Measurements from ENCODE around the gene TSPYL1.

The TSPYL1 gene

GRCh38 chr6:116280161-116280932 lies 617 bp upstream of the TSPYL1 start:
- no peaks in the 10 kb centered on the region for H3K27me3 ChIP-seq (ENCODE audit: insufficient read depth, low read length)
- peaks cover 15% of the 10 kb centered on the region; the same call in 1 of the 2 replicates for H3K36me3 ChIP-seq (ENCODE audit: insufficient read depth, low read length)
- H3K79me2 ChIP-seq (ENCODE audit: control insufficient read depth, insufficient read depth, low read length, unreplicated experiment), result peaks cover 42% of the 10 kb centered on the region
- peak overlapping the region; percentile 97 for H2AFZ ChIP-seq (ENCODE audit: low read length, unreplicated experiment)
- H3K4me1 ChIP-seq (ENCODE audit: control insufficient read depth, insufficient read depth, low read length, unreplicated experiment), result peaks cover 31% of the 10 kb centered on the region
- peak overlapping the region; percentile 87 for H3K27ac ChIP-seq (ENCODE audit: low read depth, low read length)
- H3K4me3 ChIP-seq (ENCODE audit: low read depth, low read length), result peak overlapping the region; percentile 94

- H3K27me3 ChIP-seq (ENCODE audit: insufficient read depth, low read length), result no peaks in the 10 kb centered on the region
- peak overlapping the region; percentile 70 for H2AFZ ChIP-seq (ENCODE audit: low read length, unreplicated experiment)
- H3K27ac ChIP-seq (ENCODE audit: low read depth, low read length), result peak overlapping the region; percentile 87
- peak overlapping the region; percentile 94 for H3K4me3 ChIP-seq (ENCODE audit: low read depth, low read length)
- H3K36me3 ChIP-seq (ENCODE audit: insufficient read depth, low read length), result peaks cover 15% of the 10 kb centered on the region; the same call in 1 of the 2 replicates
- H3K4me1 ChIP-seq (ENCODE audit: control insufficient read depth, insufficient read depth, low read length, unreplicated experiment), result peaks cover 35% of the 10 kb centered on the region
- peaks cover 47% of the 10 kb centered on the region for H3K79me2 ChIP-seq (ENCODE audit: control insufficient read depth, insufficient read depth, low read length, unreplicated experiment)
Observed at GRCh38 chr6:116278854-116279231, 887 bp downstream of the TSPYL1 start.

GRCh38 chr6:116278481-116278829 lies 1.3 kb downstream of the TSPYL1 start:
- Histone ChIP-seq H3K27ac (ENCODE audit: low read depth, low read length) (peak overlapping the region; percentile 87; the same call in 1 of the 2 replicates), H3K79me2 (ENCODE audit: control insufficient read depth, insufficient read depth, low read length, unreplicated experiment) (peaks cover 47% of the 10 kb centered on the region), H3K4me3 (ENCODE audit: low read depth, low read length) (peak overlapping the region; percentile 94), H3K36me3 (ENCODE audit: insufficient read depth, low read length) (peaks cover 15% of the 10 kb centered on the region; the same call in 1 of the 2 replicates), H3K27me3 (ENCODE audit: insufficient read depth, low read length) (no peaks in the 10 kb centered on the region), H3K4me1 (ENCODE audit: control insufficient read depth, insufficient read depth, low read length, unreplicated experiment) (peaks cover 35% of the 10 kb centered on the region), H2AFZ (ENCODE audit: low read length, unreplicated experiment) (no peak overlapping the region)

- peaks cover 35% of the 10 kb centered on the region for H3K4me1 ChIP-seq (ENCODE audit: control insufficient read depth, insufficient read depth, low read length, unreplicated experiment)
- H3K79me2 ChIP-seq (ENCODE audit: control insufficient read depth, insufficient read depth, low read length, unreplicated experiment), result peaks cover 47% of the 10 kb centered on the region
- H3K36me3 ChIP-seq (ENCODE audit: insufficient read depth, low read length), result peaks cover 15% of the 10 kb centered on the region
- H2AFZ ChIP-seq (ENCODE audit: low read length, unreplicated experiment), result no peak overlapping the region
- H3K27me3 ChIP-seq (ENCODE audit: insufficient read depth, low read length), result no peaks in the 10 kb centered on the region
- no peak overlapping the region for H3K27ac ChIP-seq (ENCODE audit: low read depth, low read length)
- H3K4me3 ChIP-seq (ENCODE audit: low read depth, low read length), result peak overlapping the region; percentile 94
Observed at GRCh38 chr6:116277124-116277523, 2.6 kb downstream of the TSPYL1 start.

- H3K36me3 ChIP-seq (ENCODE audit: insufficient read depth, low read length), result peaks cover under 1% of the 10 kb centered on the region
- no peaks in the 10 kb centered on the region for H3K27me3 ChIP-seq (ENCODE audit: insufficient read depth, low read length)
- H3K79me2 ChIP-seq (ENCODE audit: control insufficient read depth, insufficient read depth, low read length, unreplicated experiment), result peaks cover 13% of the 10 kb centered on the region
- H2AFZ ChIP-seq (ENCODE audit: low read length, unreplicated experiment), result no peak overlapping the region
- H3K27ac ChIP-seq (ENCODE audit: low read depth, low read length), result no peak overlapping the region
- no peak overlapping the region for H3K4me3 ChIP-seq (ENCODE audit: low read depth, low read length)
- H3K4me1 ChIP-seq (ENCODE audit: control insufficient read depth, insufficient read depth, low read length, unreplicated experiment), result peaks cover 33% of the 10 kb centered on the region
Observed at GRCh38 chr6:116271149-116271708, 8.5 kb downstream of the TSPYL1 start.

- Histone ChIP-seq H2AFZ (ENCODE audit: low read length, unreplicated experiment) (no peak overlapping the region), H3K36me3 (ENCODE audit: insufficient read depth, low read length) (no peaks in the 10 kb centered on the region; the same call in 1 of the 2 replicates), H3K4me1 (ENCODE audit: control insufficient read depth, insufficient read depth, low read length, unreplicated experiment) (peaks cover 38% of the 10 kb centered on the region), H3K27ac (ENCODE audit: low read depth, low read length) (peak overlapping the region; percentile 9; the same call in 1 of the 2 replicates), H3K27me3 (ENCODE audit: insufficient read depth, low read length) (no peaks in the 10 kb centered on the region), H3K4me3 (ENCODE audit: low read depth, low read length) (no peak overlapping the region), H3K79me2 (ENCODE audit: control insufficient read depth, insufficient read depth, low read length, unreplicated experiment) (no peaks in the 10 kb centered on the region)
Observed at GRCh38 chr6:116268589-116269293, 11.0 kb downstream of the TSPYL1 start.

GRCh38 chr6:116267836-116268588 lies 11.7 kb downstream of the TSPYL1 start:
- H3K4me3 ChIP-seq (ENCODE audit: low read depth, low read length), result no peak overlapping the region

GRCh38 chr6:116266803-116267202 lies 12.9 kb downstream of the TSPYL1 start:
- peaks cover 38% of the 10 kb centered on the region for H3K4me1 ChIP-seq (ENCODE audit: control insufficient read depth, insufficient read depth, low read length, unreplicated experiment)
- H3K79me2 ChIP-seq (ENCODE audit: control insufficient read depth, insufficient read depth, low read length, unreplicated experiment), result no peaks in the 10 kb centered on the region
- H3K27me3 ChIP-seq (ENCODE audit: insufficient read depth, low read length), result no peaks in the 10 kb centered on the region
- no peak overlapping the region for H2AFZ ChIP-seq (ENCODE audit: low read length, unreplicated experiment)
- H3K27ac ChIP-seq (ENCODE audit: low read depth, low read length), result peak overlapping the region; percentile 45
- no peak overlapping the region for H3K4me3 ChIP-seq (ENCODE audit: low read depth, low read length)
- peaks cover 3% of the 10 kb centered on the region; the same call in 1 of the 2 replicates for H3K36me3 ChIP-seq (ENCODE audit: insufficient read depth, low read length)

More at GRCh38 chr6:116267836-116268588, 11.7 kb downstream of the TSPYL1 start:
- H3K4me1 ChIP-seq (ENCODE audit: control insufficient read depth, insufficient read depth, low read length, unreplicated experiment), result peaks cover 38% of the 10 kb centered on the region
- H3K79me2 ChIP-seq (ENCODE audit: control insufficient read depth, insufficient read depth, low read length, unreplicated experiment), result no peaks in the 10 kb centered on the region
- H3K36me3 ChIP-seq (ENCODE audit: insufficient read depth, low read length), result peaks cover 2% of the 10 kb centered on the region; the same call in 1 of the 2 replicates
- no peaks in the 10 kb centered on the region for H3K27me3 ChIP-seq (ENCODE audit: insufficient read depth, low read length)
- peak overlapping the region; percentile 9; the same call in 1 of the 2 replicates for H3K27ac ChIP-seq (ENCODE audit: low read depth, low read length)
- H2AFZ ChIP-seq (ENCODE audit: low read length, unreplicated experiment), result no peak overlapping the region

GRCh38 chr6:116265041-116265829 lies 14.5 kb downstream of the TSPYL1 start:
- H3K36me3 ChIP-seq (ENCODE audit: insufficient read depth, low read length), result peaks cover 3% of the 10 kb centered on the region; the same call in 1 of the 2 replicates
- H3K4me1 ChIP-seq (ENCODE audit: control insufficient read depth, insufficient read depth, low read length, unreplicated experiment), result peaks cover 38% of the 10 kb centered on the region
- H3K27me3 ChIP-seq (ENCODE audit: insufficient read depth, low read length), result no peaks in the 10 kb centered on the region
- H3K27ac ChIP-seq (ENCODE audit: low read depth, low read length), result no peak overlapping the region
- H3K79me2 ChIP-seq (ENCODE audit: control insufficient read depth, insufficient read depth, low read length, unreplicated experiment), result no peaks in the 10 kb centered on the region
- H2AFZ ChIP-seq (ENCODE audit: low read length, unreplicated experiment), result no peak overlapping the region
- H3K4me3 ChIP-seq (ENCODE audit: low read depth, low read length), result no peak overlapping the region

All from ACC112 (cell line).